ENCODE data around the gene GPR179.
A peak's percentile ranks its signal among the peaks of the same experiment; 100 is the strongest.
"Not testable (repeated sequence)": the region's sequence is repeated elsewhere in the genome, so short reads cannot be mapped to it uniquely, and the experiment has no call there.

The GPR179 gene

DNA sequence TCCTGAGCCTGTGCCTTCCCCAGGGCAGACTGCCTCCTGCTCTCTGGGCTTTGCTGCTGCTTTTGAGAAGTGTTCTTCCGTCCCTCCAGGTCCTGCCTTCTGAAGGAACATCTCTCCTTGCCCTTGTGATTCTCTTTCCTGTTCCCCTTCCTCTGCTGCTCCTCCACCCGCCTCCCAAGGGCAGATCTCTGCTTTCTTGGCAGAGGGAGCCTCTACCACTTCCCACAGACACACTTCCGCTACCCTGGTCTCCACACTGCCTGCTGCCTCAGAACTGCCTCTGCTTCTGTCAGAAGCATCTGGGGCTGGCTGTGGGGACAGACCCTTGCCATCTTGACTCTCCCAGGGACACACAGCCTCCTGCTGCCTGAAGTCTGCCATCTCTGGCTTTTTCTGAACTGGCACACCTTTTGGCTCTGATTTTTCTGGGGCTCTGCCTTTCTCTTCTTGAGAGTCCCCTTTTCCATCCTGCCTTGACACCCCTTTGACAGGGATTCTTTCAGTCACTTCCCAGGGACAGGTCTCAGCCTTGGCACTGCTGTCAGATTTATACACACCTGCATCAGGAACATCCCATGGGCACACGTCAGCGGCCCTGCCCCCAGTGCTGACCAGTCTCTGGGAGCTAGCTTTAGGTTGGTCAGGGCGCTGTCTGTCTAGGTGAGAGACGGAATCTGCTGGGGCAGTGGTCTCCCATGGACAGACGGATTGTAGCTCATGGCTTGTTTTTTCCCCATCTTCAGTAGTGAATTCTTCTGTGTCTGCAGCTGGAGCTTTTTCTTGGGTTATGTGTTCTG lies 16.6 kb downstream of the GPR179 start:
- Histone ChIP-seq H3K9me3 (ENCODE audit: control insufficient read depth, insufficient read depth, low read length) (no peaks in the 10 kb centered on the region), H3K4me3 (ENCODE audit: low read depth, low read length) (no peak overlapping the region), H3K9ac (ENCODE audit: low read depth, low read length) (no peak overlapping the region), H3K27me3 (ENCODE audit: control insufficient read depth, insufficient read depth, low read length) (no peaks in the 10 kb centered on the region), H3K36me3 (ENCODE audit: control insufficient read depth, insufficient read depth, low read length) (peaks cover 6% of the 10 kb centered on the region), H3K4me1 (ENCODE audit: control insufficient read depth, insufficient read depth, low read length) (peaks cover 16% of the 10 kb centered on the region)

DNA sequence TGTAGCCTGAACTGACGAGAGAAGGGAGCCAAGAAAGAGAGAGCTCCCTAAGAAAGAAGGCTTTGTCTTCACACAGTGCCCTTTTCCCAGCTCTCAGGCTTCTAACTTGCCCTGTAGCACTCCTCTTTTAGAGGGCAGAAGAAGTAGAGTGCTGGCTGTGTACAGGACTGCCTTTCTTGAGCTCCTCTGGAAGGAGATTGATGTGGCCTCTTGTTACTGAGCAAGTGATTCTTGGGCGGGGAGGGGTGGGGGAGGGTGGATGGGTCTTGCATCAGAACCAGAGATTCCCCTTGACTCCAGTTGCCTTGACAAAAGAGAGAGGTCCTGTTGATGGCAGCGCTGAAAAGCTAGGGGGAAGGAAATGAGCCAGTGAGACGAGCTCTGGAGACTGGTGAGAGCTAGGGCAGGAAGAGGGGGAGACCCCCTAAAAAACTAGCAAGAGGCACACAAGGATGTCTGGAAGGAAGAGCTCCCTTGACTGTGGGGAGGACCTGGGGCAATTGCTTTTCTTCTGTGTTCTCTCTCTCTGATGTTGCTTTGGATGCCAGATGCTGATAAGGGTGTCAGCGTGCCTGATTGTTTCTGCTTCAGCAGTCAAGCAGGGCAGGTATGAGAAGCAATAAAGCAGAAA lies 18.4 kb downstream of the GPR179 start:
- no peak overlapping the region for H3K4me3 ChIP-seq (ENCODE audit: low read depth, low read length)

DNA sequence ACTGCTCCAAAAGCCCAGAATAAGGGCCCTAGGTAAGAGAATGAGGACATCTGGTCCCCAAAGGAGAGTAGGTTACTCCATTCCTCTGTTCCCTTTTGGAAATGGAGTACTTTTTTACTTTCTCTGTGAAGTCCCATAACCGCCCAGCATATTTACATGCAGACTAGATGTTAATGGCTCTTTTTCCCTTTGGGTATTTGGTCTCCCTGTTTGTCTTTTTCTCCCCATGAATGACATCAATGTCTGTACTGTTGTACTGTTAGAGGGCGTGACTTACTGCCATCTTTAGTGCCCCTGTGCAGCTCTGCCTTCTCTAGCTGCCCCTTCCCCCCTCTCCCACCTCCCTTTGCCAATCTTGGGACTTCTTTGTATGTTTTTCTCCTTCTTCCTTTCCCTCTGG lies 19.0 kb downstream of the GPR179 start:
- peaks cover 16% of the 10 kb centered on the region for H3K4me1 ChIP-seq (ENCODE audit: control insufficient read depth, insufficient read depth, low read length)
- no peaks in the 10 kb centered on the region for H3K27me3 ChIP-seq (ENCODE audit: control insufficient read depth, insufficient read depth, low read length)
- no peak overlapping the region for H3K4me3 ChIP-seq (ENCODE audit: low read depth, low read length)
- H3K9me3 ChIP-seq (ENCODE audit: control insufficient read depth, insufficient read depth, low read length), result no peaks in the 10 kb centered on the region
- peaks cover 15% of the 10 kb centered on the region for H3K36me3 ChIP-seq (ENCODE audit: control insufficient read depth, insufficient read depth, low read length)
- no peak overlapping the region for H3K9ac ChIP-seq (ENCODE audit: low read depth, low read length)

More for the DNA sequence above, 18.4 kb downstream of the GPR179 start:
- Histone ChIP-seq H3K9me3 (ENCODE audit: control insufficient read depth, insufficient read depth, low read length) (no peaks in the 10 kb centered on the region), H3K36me3 (ENCODE audit: control insufficient read depth, insufficient read depth, low read length) (peaks cover 12% of the 10 kb centered on the region), H3K9ac (ENCODE audit: low read depth, low read length) (peak overlapping the region; percentile 26), H3K4me1 (ENCODE audit: control insufficient read depth, insufficient read depth, low read length) (peaks cover 16% of the 10 kb centered on the region), H3K27me3 (ENCODE audit: control insufficient read depth, insufficient read depth, low read length) (no peaks in the 10 kb centered on the region)

DNA sequence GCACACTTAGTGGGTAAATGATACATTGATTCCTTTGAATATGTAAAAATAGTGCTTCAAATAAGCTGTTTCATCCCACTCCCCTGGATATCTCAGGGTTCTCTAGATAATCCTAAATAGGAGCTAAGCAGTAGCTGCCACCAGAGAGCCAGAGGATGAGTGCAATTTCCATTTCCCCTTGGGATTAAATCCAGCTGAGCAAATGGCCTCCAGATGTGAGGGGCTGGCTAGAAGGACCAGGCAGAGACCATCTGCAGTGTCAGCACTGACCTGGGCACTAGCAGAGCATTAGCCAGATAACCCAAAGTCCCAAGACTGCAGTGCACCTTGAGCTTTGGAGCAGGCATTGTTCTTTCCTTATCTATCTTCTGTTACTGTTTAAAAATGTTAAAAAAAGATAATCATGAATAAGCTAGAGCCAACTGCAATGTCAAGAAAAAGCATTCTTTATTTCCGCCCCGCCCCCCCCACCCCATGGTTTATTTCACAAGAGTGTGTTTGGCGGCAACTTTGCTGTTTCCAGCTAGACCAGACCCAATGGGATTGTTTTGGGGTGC lies 19.5 kb downstream of the GPR179 start:
- Histone ChIP-seq H3K4me1 (ENCODE audit: control insufficient read depth, insufficient read depth, low read length) (peaks cover 16% of the 10 kb centered on the region), H3K27me3 (ENCODE audit: control insufficient read depth, insufficient read depth, low read length) (no peaks in the 10 kb centered on the region), H3K9me3 (ENCODE audit: control insufficient read depth, insufficient read depth, low read length) (no peaks in the 10 kb centered on the region), H3K9ac (ENCODE audit: low read depth, low read length) (no peak overlapping the region), H3K4me3 (ENCODE audit: low read depth, low read length) (no peak overlapping the region), H3K36me3 (ENCODE audit: control insufficient read depth, insufficient read depth, low read length) (peaks cover 19% of the 10 kb centered on the region)

DNA sequence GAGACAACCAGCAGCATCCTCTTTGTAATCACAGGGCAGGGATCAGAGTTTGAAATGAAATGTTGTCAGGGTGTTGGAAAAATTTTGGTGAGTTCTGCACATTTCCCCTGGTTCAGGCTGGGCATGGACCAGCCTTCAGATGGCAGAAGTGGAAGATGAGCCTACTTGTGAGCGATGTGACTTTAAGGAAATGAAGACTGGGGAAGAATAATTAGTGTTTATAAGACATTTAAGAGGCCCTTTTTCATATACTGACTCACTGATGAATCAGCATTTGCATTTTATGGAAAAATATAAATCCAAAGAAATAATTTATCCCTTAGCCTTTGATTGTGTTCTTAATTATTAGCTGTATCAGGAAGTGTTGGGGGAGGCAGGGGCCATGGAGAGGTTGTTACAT lies 20.9 kb downstream of the GPR179 start:
- peaks cover 19% of the 10 kb centered on the region for H3K36me3 ChIP-seq (ENCODE audit: control insufficient read depth, insufficient read depth, low read length)

DNA sequence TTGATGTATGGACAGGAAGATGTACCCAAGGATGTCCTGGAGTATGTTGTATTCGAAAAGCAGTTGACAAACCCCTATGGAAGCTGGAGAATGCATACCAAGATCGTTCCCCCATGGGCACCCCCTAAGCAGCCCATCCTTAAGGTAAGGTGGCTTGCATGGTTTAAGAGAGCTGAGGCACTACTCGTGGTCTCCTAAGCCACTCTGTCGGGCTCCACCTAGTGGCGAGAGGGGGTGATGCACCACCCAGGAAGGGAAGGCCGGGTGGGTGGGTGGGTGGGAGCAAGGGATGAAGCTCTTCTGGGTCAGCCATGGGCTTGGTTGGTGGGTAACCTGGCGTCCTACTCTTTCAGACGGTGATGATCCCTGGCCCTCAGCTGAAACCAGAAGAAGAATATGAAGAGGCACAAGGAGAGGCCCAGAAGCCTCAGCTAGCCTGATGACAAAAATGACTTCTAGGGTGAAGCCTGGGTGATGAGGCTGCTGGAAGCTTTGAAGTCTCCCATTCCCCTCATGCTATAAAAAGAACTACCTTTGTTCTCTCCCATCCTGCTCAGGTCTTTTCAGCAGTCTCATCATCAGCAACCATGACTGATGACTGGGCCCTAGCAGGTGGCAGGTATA lies 21.5 kb downstream of the GPR179 start:
- H3K9ac ChIP-seq (ENCODE audit: low read depth, low read length), result no peak overlapping the region
- H3K4me3 ChIP-seq (ENCODE audit: low read depth, low read length), result no peak overlapping the region

More for the DNA sequence above, 20.9 kb downstream of the GPR179 start:
- no peaks in the 10 kb centered on the region for H3K27me3 ChIP-seq (ENCODE audit: control insufficient read depth, insufficient read depth, low read length)
- no peak overlapping the region for H3K4me3 ChIP-seq (ENCODE audit: low read depth, low read length)
- peaks cover 16% of the 10 kb centered on the region for H3K4me1 ChIP-seq (ENCODE audit: control insufficient read depth, insufficient read depth, low read length)
- H3K9ac ChIP-seq (ENCODE audit: low read depth, low read length), result no peak overlapping the region
- no peaks in the 10 kb centered on the region for H3K9me3 ChIP-seq (ENCODE audit: control insufficient read depth, insufficient read depth, low read length)

DNA sequence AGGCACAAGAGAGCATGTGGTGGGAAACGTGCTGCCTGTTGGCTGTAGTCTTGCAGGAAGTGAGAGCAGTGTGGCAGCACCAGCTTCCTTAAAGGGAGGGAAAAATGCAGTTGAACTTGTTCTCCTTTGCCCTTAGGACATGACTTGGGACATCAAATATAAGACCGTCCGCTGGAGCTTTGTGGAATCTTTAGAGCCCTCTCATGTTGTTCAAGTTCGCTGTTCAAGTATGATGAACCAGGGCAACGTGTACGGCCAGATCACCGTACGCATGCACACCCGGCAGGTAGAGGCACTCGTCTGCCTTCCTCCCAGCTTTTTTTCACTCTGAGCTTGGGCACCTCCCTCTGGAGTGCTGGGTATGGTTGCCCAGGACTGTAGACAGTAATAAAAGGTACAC lies 23.3 kb downstream of the GPR179 start:
- no peak overlapping the region for H3K9ac ChIP-seq (ENCODE audit: low read depth, low read length)

More for the DNA sequence above, 21.5 kb downstream of the GPR179 start:
- peaks cover 19% of the 10 kb centered on the region for H3K36me3 ChIP-seq (ENCODE audit: control insufficient read depth, insufficient read depth, low read length)
- H3K4me1 ChIP-seq (ENCODE audit: control insufficient read depth, insufficient read depth, low read length), result peaks cover 16% of the 10 kb centered on the region
- H3K9me3 ChIP-seq (ENCODE audit: control insufficient read depth, insufficient read depth, low read length), result no peaks in the 10 kb centered on the region
- H3K27me3 ChIP-seq (ENCODE audit: control insufficient read depth, insufficient read depth, low read length), result no peaks in the 10 kb centered on the region

DNA sequence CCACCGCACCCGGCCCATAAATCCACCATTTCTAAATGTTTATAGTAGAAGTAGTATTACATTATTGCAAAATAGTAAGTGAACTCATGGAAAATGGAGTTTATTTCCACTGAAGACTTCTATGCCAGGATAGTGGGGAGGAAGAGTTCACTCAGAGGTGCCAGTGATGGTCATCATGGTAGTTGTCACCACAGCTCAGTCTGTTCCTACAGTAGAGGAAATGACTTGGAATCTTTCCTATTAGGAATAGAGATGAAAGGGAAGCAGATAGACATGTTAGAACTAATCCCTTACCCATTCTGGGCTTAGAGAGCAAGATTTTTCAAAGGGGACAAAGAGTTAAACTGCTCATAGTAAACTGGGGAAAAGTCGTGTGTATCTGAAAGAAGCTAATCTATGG lies 26.7 kb downstream of the GPR179 start:
- Histone ChIP-seq H3K27me3 (ENCODE audit: control insufficient read depth, insufficient read depth, low read length) (no peaks in the 10 kb centered on the region), H3K9ac (ENCODE audit: low read depth, low read length) (no peak overlapping the region), H3K36me3 (ENCODE audit: control insufficient read depth, insufficient read depth, low read length) (peaks cover 13% of the 10 kb centered on the region), H3K4me3 (ENCODE audit: low read depth, low read length) (no peak overlapping the region), H3K9me3 (ENCODE audit: control insufficient read depth, insufficient read depth, low read length) (no peaks in the 10 kb centered on the region), H3K4me1 (ENCODE audit: control insufficient read depth, insufficient read depth, low read length) (no peaks in the 10 kb centered on the region)

More for the DNA sequence above, 23.3 kb downstream of the GPR179 start:
- Histone ChIP-seq H3K36me3 (ENCODE audit: control insufficient read depth, insufficient read depth, low read length) (peaks cover 19% of the 10 kb centered on the region), H3K9me3 (ENCODE audit: control insufficient read depth, insufficient read depth, low read length) (no peaks in the 10 kb centered on the region), H3K27me3 (ENCODE audit: control insufficient read depth, insufficient read depth, low read length) (no peaks in the 10 kb centered on the region), H3K4me1 (ENCODE audit: control insufficient read depth, insufficient read depth, low read length) (peaks cover 12% of the 10 kb centered on the region), H3K4me3 (ENCODE audit: low read depth, low read length) (no peak overlapping the region)

DNA sequence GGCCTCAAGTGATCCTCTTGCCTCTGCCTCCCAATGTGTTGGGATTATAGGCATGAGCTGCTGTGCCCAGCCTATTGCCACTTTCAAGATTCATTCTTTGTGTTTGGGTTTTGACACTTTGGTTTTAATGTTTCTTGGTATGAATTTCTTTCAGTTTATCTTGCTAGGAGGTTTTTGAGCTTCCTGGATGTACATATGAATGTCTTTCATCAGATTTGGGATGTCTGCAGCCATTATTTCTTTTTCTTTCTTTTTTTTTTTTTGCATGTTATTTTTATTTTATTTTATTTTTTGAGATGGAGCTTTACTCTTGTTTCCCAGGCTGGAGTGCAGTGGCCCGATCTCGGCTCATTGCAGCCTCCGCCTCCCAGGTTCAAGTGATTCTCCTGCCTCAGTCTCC lies 28.3 kb downstream of the GPR179 start:
- H3K9ac ChIP-seq (ENCODE audit: low read depth, low read length), result no peak overlapping the region
- H3K36me3 ChIP-seq (ENCODE audit: control insufficient read depth, insufficient read depth, low read length), result peaks cover 10% of the 10 kb centered on the region
- H3K4me3 ChIP-seq (ENCODE audit: low read depth, low read length), result no peak overlapping the region

DNA sequence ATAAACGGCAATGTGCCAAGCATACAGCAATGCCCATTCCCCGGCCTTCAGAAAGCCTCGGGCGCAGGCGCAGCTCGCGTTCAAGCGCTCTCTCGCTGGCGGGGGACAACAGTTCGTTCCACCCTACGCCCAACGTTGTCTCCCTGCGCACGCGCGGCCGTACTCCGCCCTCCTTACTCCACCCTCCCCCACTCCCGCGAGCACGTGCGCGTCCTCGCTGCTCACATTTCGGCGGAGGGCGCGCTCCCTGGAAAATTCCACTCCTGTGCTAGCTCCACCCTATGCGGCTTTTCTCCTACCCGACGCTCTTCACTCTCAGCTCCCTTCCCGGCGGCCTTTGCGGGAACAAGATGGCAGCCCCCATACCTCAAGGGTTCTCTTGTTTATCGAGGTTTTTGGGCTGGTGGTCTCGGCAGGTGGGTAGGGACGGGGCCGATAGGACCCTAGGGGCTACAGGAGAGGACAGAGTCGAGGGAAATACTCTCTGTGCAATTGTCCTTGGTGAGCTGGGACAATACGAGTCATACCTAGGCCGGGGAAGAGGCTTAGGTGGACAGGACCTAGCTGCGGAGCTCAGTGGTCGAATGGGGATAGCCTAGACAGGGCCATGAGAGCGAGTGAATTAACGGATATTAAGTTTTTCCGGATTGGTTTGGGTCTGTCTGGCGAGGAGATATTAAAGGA lies 46.8 kb downstream of the GPR179 start, which contains the start of gene MRPL45:
TSS of gene MRPL45 (plus strand) at position 335 of the 684 bp plus-strand sequence. CDS start at position 351, 16 bp downstream.
- H3K27me3 ChIP-seq (ENCODE audit: control insufficient read depth, insufficient read depth, low read length); H3K9me3 ChIP-seq (ENCODE audit: control insufficient read depth, insufficient read depth, low read length): not testable (repeated sequence)
- H3K9ac ChIP-seq (ENCODE audit: low read depth, low read length), result peak within 1 kb of the TSS; percentile 88

More for the DNA sequence above, 28.3 kb downstream of the GPR179 start:
- no peaks in the 10 kb centered on the region for H3K27me3 ChIP-seq (ENCODE audit: control insufficient read depth, insufficient read depth, low read length)
- no peaks in the 10 kb centered on the region for H3K4me1 ChIP-seq (ENCODE audit: control insufficient read depth, insufficient read depth, low read length)
- no peaks in the 10 kb centered on the region for H3K9me3 ChIP-seq (ENCODE audit: control insufficient read depth, insufficient read depth, low read length)

More for the DNA sequence above, 46.8 kb downstream of the GPR179 start, which contains the start of gene MRPL45:
- not testable (repeated sequence) for H3K4me1 ChIP-seq (ENCODE audit: control insufficient read depth, insufficient read depth, low read length); H3K36me3 ChIP-seq (ENCODE audit: control insufficient read depth, insufficient read depth, low read length)
- H3K4me3 ChIP-seq (ENCODE audit: low read depth, low read length), result peak within 1 kb of the TSS; percentile 77
